ENCODE measurements around the gene POC1B.

POC1B gene

GRCh38 chr12:89392391-89392790 lies 133.5 kb downstream of the POC1B start:
- in situ Hi-C loops (cut with MboI; ENCODE audit: low sequenced_read_pairs), result no loop called here

- in situ Hi-C loops (cut with MboI; ENCODE audit: low sequenced_read_pairs), result no loop called here
Observed at GRCh38 chr12:89391726-89392336, 134.0 kb downstream of the POC1B start.

- in situ Hi-C loops (cut with MboI; ENCODE audit: low sequenced_read_pairs), result no loop called here
Observed at GRCh38 chr12:89390802-89391673, 134.8 kb downstream of the POC1B start.

- in situ Hi-C loops (cut with MboI; ENCODE audit: low sequenced_read_pairs), result no loop called here
Observed at GRCh38 chr12:89389755-89390661, 135.8 kb downstream of the POC1B start.

GRCh38 chr12:89386138-89386537 lies 139.7 kb downstream of the POC1B start:
- in situ Hi-C loops (cut with MboI; ENCODE audit: low sequenced_read_pairs), result no loop called here

GRCh38 chr12:89384807-89385206 lies 141.0 kb downstream of the POC1B start:
- in situ Hi-C loops (cut with MboI; ENCODE audit: low sequenced_read_pairs), result no loop called here

GRCh38 chr12:89384050-89384758 lies 141.6 kb downstream of the POC1B start:
- in situ Hi-C loops (cut with MboI; ENCODE audit: low sequenced_read_pairs), result no loop called here

- in situ Hi-C loops (cut with MboI; ENCODE audit: low sequenced_read_pairs), result no loop called here
Observed at GRCh38 chr12:89383235-89384049, 142.4 kb downstream of the POC1B start.

- in situ Hi-C loops (cut with MboI; ENCODE audit: low sequenced_read_pairs), result no loop called here
Observed at GRCh38 chr12:89382328-89382727, 143.5 kb downstream of the POC1B start.

GRCh38 chr12:89379839-89380467 lies 145.9 kb downstream of the POC1B start:
- in situ Hi-C loops (cut with MboI; ENCODE audit: low sequenced_read_pairs), result no loop called here

- in situ Hi-C loops (cut with MboI; ENCODE audit: low sequenced_read_pairs), result no loop called here
Observed at GRCh38 chr12:89379148-89379838, 146.6 kb downstream of the POC1B start.

GRCh38 chr12:89376844-89377243 lies 149.0 kb downstream of the POC1B start:
- in situ Hi-C loops (cut with MboI; ENCODE audit: low sequenced_read_pairs), result no loop called here

- in situ Hi-C loops (cut with MboI; ENCODE audit: low sequenced_read_pairs), result no loop called here
Observed at GRCh38 chr12:89376202-89376529, 149.7 kb downstream of the POC1B start.

- in situ Hi-C loops (cut with MboI; ENCODE audit: low sequenced_read_pairs), result no loop called here
Observed at GRCh38 chr12:89373763-89374572, 151.9 kb downstream of the POC1B start.

- in situ Hi-C loops (cut with MboI; ENCODE audit: low sequenced_read_pairs), result no loop called here
Observed at GRCh38 chr12:89372584-89373370, 153.1 kb downstream of the POC1B start.

- in situ Hi-C loops (cut with MboI; ENCODE audit: low sequenced_read_pairs), result no loop called here
Observed at GRCh38 chr12:89370850-89371249, 155.0 kb downstream of the POC1B start.

- in situ Hi-C loops (cut with MboI; ENCODE audit: low sequenced_read_pairs), result no loop called here
Observed at GRCh38 chr12:89370421-89370831, 155.4 kb downstream of the POC1B start.
